Endothelial cell of umbilical vein (primary cell): Measurements from ENCODE around the gene GALNT9. TPM values are rescaled to one million over a fixed set of nuclear protein-coding genes. Genes with fewer than 3 reads are reported as not detected.

Experiments used
- BruUV-seq: library from RNA; stranded (reverse); fragments of 400-500 nt; replicated peaks from 2 replicates; lab custom pipeline; 2021; lab: Mats Ljungman, UMichigan
- CTCF ChIA-PET: fragments of 300-600, 350-600 bp; sonication (Branson Sonifier 250); formaldehyde crosslinking; loops from one replicate; lab custom pipeline; 2021; ENCODE audit warnings: antibody characterized with exemption, inconsistent platforms; lab: Charles Lee
- POLR2A ChIA-PET: fragments of 300-600, 350-600 bp; sonication (Branson Sonifier 250); formaldehyde crosslinking; loops from one replicate; lab custom pipeline; 2021; ENCODE audit warnings: antibody characterized with exemption, inconsistent platforms; lab: Charles Lee
- DNase-seq: peaks from one replicate; pipeline ENCODE4 v3.0.0-alpha.2; 2011; ENCODE audit warnings: low read depth, low spot score
- FAIRE-seq: peaks from 2 replicates; lab custom pipeline; 2011; peaks lifted over from hg19 to GRCh38; lab: Jason Lieb, UNC
- H2AFZ ChIP-seq: 2 replicates; pipeline ENCODE4 v1.6.0; 2012; ENCODE audit warnings: low read depth, low read length, control low read depth, inconsistent platforms
- H3K27ac ChIP-seq: 2 replicates; pipeline ENCODE4 v1.5.1; 2011; ENCODE audit warnings: low read depth, mild to moderate bottlenecking, control low read depth, low read length, moderate library complexity; ENCODE audit not compliant: insufficient read depth
- H3K27me3 ChIP-seq, 2 experiments: 2 replicates each; pipeline versions ENCODE4 v1.6.0 to v1.6.1; 2011; ENCODE audit warnings: low read length in 2 of 2, mixed read lengths in 1 of 2; ENCODE audit not compliant: control insufficient read depth in 2 of 2, insufficient read depth in 2 of 2
- H3K36me3 ChIP-seq, 2 experiments: 2 replicates in 1 of 2; 3 replicates in 1 of 2; pipeline ENCODE4 v1.5.1; 2011; ENCODE audit warnings: low read length in 2 of 2, mild to moderate bottlenecking in 1 of 2, moderate library complexity in 1 of 2; ENCODE audit not compliant: control insufficient read depth in 2 of 2, insufficient read depth in 2 of 2; ENCODE audit errors: extremely low read depth in 1 of 2
- H3K4me1 ChIP-seq: 3 replicates; pipeline ENCODE4 v1.5.1; 2011; ENCODE audit warnings: mild to moderate bottlenecking, low read length; ENCODE audit not compliant: control insufficient read depth, insufficient read depth; ENCODE audit errors: extremely low read depth
- H3K4me2 ChIP-seq: 2 replicates; pipeline ENCODE4 v1.6.1; 2011; ENCODE audit warnings: low read length, control low read depth, mixed read lengths; ENCODE audit not compliant: insufficient read depth
- H3K4me3 ChIP-seq, 3 experiments: fragments of 200-600 bp in 1 of 3; sonication (generic), shearing (Covaris generic) in 1 of 3; replicated peaks in 1 of 3; 2 replicates each; pipeline ENCODE4 v1.5.1; 2011 to 2016; ENCODE audit warnings: control low read depth in 3 of 3, low read length in 3 of 3, mild to moderate bottlenecking in 2 of 3, inconsistent platforms in 1 of 3, low read depth in 1 of 3, moderate library complexity in 1 of 3; ENCODE audit not compliant: insufficient read depth in 1 of 3
- H3K79me2 ChIP-seq: 2 replicates; pipeline ENCODE4 v1.6.0; 2012; ENCODE audit warnings: low read length, inconsistent platforms; ENCODE audit not compliant: control insufficient read depth, insufficient read depth
- H3K9ac ChIP-seq: replicated peaks from 2 replicates; pipeline ENCODE3; 2011; ENCODE audit warnings: low read length, control low read depth; ENCODE audit not compliant: insufficient read depth; ENCODE audit errors: extremely low read depth
- H3K9me1 ChIP-seq: replicated peaks from 3 replicates; pipeline ENCODE4 v1.6.0; 2011; ENCODE audit warnings: mild to moderate bottlenecking, low read length; ENCODE audit not compliant: control insufficient read depth, insufficient read depth; ENCODE audit errors: extremely low read depth
- H3K9me3 ChIP-seq: replicated peaks from 2 replicates; pipeline ENCODE4 v1.5.1; 2012; ENCODE audit warnings: low read length, inconsistent platforms; ENCODE audit not compliant: control insufficient read depth, insufficient read depth
- H4K20me1 ChIP-seq: replicated peaks from 2 replicates; pipeline ENCODE3; 2011; ENCODE audit warnings: mild to moderate bottlenecking, low read length; ENCODE audit not compliant: control insufficient read depth, insufficient read depth; ENCODE audit errors: extremely low read depth
- EZH2 ChIP-seq: IDR thresholded peaks from 2 replicates; pipeline ENCODE4 v1.6.1; 2012; ENCODE audit warnings: borderline replicate concordance, low read depth, mild to moderate bottlenecking, moderate library complexity, low read length, inconsistent platforms; ENCODE audit not compliant: severe bottlenecking
- FOS ChIP-seq: IDR thresholded peaks from 2 replicates; pipeline ENCODE4 v1.6.1; 2011; ENCODE audit warnings: mild to moderate bottlenecking, low read length, moderate library complexity, borderline replicate concordance; ENCODE audit not compliant: insufficient read depth
- GATA2 ChIP-seq: IDR thresholded peaks from 2 replicates; pipeline ENCODE4 v1.7.0; 2011; ENCODE audit warnings: low read depth, mild to moderate bottlenecking, moderate library complexity, mixed read lengths, low read length; ENCODE audit not compliant: insufficient read length, insufficient read depth
- JUN ChIP-seq: IDR thresholded peaks from 2 replicates; pipeline ENCODE4 v1.6.1; 2011; ENCODE audit warnings: borderline replicate concordance, low read depth; ENCODE audit not compliant: insufficient read length, insufficient read depth
- MYC ChIP-seq: IDR thresholded peaks from one replicate; pipeline ENCODE4 v1.6.1; 2011; ENCODE audit warnings: mild to moderate bottlenecking, low read depth, low read length
- POLR2A ChIP-seq: IDR thresholded peaks from 2 replicates; pipeline ENCODE4 v1.6.1; 2012; ENCODE audit warnings: low read depth, mild to moderate bottlenecking, control low read depth, low read length
- POLR2AphosphoS5 ChIP-seq: IDR thresholded peaks from 2 replicates; pipeline ENCODE4 v1.6.1; 2012; ENCODE audit warnings: low read depth, mild to moderate bottlenecking, control low read depth, low read length, moderate library complexity; ENCODE audit not compliant: insufficient read depth
- dilution Hi-C: fragments of 300-500 bp; cut with MboI; formaldehyde crosslinking; loops from one replicate; pipeline ENCODE4 v1.15.0; 2019; ENCODE audit warnings: low sequenced_read_pairs; ENCODE audit not compliant: extremely low pct_ligation_motif_present
- intact Hi-C: fragments of 100-400 bp; cut with micrococcal nuclease; formaldehyde crosslinking; loops from one replicate; pipeline ENCODE4 v1.10.0; 2022
- polyA plus RNA-seq, 4 experiments: library from polyadenylated mRNA; depleted of rRNA in 3 of 4; stranded (reverse) in 3 of 4; unstranded in 1 of 4; fragments of >200 nt; gene quantifications; 2 replicates each; pipeline versions ENCODE4 v1.2.1 to v1.2.3, GENCODE V29; 2011 to 2012; ENCODE audit warnings: missing spikeins in 1 of 4
- total RNA-seq: library from RNA; stranded (reverse); gene quantifications from 2 replicates; pipeline ENCODE4 v1.2.3, GENCODE V29; 2021
- TF ChIP-seq, protein P1 (sequence below): IDR thresholded peaks from 2 replicates; pipeline ENCODE4 v1.6.1; 2011; ENCODE audit not compliant: insufficient read depth, insufficient read length
- TF ChIP-seq, protein P2 (sequence below), 2 donors: IDR thresholded peaks; 1 replicate in 1 of 2; 2 replicates in 1 of 2; pipeline ENCODE4 v1.5.1; 2011; ENCODE audit warnings: low read length in 2 of 2, mild to moderate bottlenecking in 2 of 2, moderate library complexity in 2 of 2, control low read depth in 1 of 2, inconsistent platforms in 1 of 2, low read depth in 1 of 2; ENCODE audit not compliant: insufficient read depth in 1 of 2; ENCODE audit errors: extremely low read depth in 1 of 2

GALNT9 gene
- total and polyA plus RNA-seq, 2 donors (not counting 3 experiments of a cell fraction or from before 2014, with no cell fraction given), result 0.14 to 0.73 TPM

DNA sequence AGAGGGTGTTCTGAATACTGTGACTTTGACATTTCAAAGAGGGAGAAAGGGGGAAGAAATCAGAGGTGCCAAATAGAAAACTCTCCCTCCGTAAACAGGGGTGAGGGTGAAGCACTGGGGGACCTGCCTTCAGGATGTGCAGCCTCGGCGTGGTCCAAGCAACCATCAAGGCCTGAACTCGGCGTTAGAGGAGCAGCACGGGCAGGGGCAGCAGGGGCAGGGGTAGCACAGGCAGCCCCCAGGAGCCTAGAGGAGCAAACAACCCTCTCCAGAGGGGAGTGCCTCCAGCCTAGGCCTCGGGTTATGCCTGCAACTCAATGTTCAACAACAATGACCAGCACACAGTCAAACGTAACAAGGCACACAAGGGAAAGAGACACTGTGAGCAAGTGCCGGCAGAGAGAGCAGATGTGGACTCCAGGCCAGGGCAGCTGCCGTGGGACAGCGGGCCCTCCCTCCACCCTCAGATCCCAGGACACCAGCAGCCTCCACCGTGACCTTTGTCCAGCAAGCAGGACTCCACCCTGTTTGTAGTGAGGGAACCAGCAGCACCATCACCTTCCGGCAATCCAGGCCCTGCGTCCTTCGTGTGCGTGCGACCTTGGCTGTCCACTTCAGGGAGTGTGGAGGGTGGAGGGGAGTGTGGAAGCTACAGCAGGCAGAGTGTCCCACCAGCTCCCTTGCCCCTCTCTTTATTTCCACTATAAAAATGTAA lies 18.0 kb downstream of the GALNT9 start:
- CTCF ChIA-PET, result no interaction called here
- dilution Hi-C loops (no loop called here), intact Hi-C loops (no loop called here)
- no peak overlapping the region for H3K4me3 ChIP-seq
- no peak overlapping the region for H3K27ac ChIP-seq
- no peak overlapping the region for H3K9ac ChIP-seq
- no peaks in the 10 kb centered on the region for H4K20me1 ChIP-seq
- POLR2A ChIA-PET, result no interaction called here
- no TSS peak for BruUV-seq
- H3K36me3 ChIP-seq, result no peaks in the 10 kb centered on the region
- TF ChIP-seq POLR2A (no peak), JUN (no peak), POLR2AphosphoS5 (no peak), FOS (no peak), GATA2 (no peak), EZH2 (no peak), MYC (no peak)
- TF ChIP-seq, protein P1, sequence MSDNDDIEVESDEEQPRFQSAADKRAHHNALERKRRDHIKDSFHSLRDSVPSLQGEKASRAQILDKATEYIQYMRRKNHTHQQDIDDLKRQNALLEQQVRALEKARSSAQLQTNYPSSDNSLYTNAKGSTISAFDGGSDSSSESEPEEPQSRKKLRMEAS, result no peak
- TF ChIP-seq, protein P2, sequence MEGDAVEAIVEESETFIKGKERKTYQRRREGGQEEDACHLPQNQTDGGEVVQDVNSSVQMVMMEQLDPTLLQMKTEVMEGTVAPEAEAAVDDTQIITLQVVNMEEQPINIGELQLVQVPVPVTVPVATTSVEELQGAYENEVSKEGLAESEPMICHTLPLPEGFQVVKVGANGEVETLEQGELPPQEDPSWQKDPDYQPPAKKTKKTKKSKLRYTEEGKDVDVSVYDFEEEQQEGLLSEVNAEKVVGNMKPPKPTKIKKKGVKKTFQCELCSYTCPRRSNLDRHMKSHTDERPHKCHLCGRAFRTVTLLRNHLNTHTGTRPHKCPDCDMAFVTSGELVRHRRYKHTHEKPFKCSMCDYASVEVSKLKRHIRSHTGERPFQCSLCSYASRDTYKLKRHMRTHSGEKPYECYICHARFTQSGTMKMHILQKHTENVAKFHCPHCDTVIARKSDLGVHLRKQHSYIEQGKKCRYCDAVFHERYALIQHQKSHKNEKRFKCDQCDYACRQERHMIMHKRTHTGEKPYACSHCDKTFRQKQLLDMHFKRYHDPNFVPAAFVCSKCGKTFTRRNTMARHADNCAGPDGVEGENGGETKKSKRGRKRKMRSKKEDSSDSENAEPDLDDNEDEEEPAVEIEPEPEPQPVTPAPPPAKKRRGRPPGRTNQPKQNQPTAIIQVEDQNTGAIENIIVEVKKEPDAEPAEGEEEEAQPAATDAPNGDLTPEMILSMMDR (IDR thresholded peaks at IDR 0.05; ENCODE audit: extremely low read depth in 1 of 2, insufficient read depth in 1 of 2, low read depth in 1 of 2, low read length in 2 of 2), result no peak
- no peaks in the 10 kb centered on the region for H3K79me2 ChIP-seq
- H2AFZ ChIP-seq, result no peak overlapping the region
- H3K9me3 ChIP-seq, result no peaks in the 10 kb centered on the region
- DNase-seq (no peak), FAIRE-seq (no peak)
- no peaks in the 10 kb centered on the region for H3K27me3 ChIP-seq
- H3K9me1 ChIP-seq, result no peaks in the 10 kb centered on the region
- H3K4me1 ChIP-seq, result no peaks in the 10 kb centered on the region
- no peak overlapping the region for H3K4me2 ChIP-seq
